HTERT RPE-1 (cell line): ENCODE results near the gene FNBP1.

Source experiments
- in situ Hi-C: fragments of 300-500 bp; cut with MboI; formaldehyde crosslinking; loops from 4 replicates; pipeline ENCODE4 v1.14.3; 2020; ENCODE audit warnings: low sequenced_read_pairs

Gene FNBP1

GRCh38 chr9:129865668-129866320 is 177.2 kb downstream of the FNBP1 start:
- in situ Hi-C loops, result no loop called here

GRCh38 chr9:129864991-129865647 is 177.9 kb downstream of the FNBP1 start:
- in situ Hi-C loops, result no loop called here

- in situ Hi-C loops, result no loop called here
These were observed 179.8 kb downstream of the FNBP1 start for GRCh38 chr9:129863059-129863690.

DNA sequence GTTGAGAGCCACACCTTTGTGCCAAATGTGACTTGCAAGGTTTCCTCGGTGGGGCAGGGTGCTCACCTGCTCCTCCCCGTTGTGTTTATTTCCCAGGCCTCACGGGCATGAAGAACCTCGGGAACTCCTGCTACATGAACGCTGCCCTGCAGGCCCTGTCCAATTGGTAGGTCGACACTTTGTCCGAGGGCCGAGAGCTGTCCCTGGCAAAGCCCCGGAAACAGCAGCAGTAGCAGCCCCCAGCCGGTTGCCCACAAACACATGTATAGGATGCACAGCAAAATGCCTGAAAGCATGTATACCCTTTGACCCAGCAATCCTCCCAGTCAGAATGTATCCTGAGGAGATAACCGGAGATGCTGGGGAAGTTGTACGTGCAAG is 181.6 kb downstream of the FNBP1 start:
- in situ Hi-C loops, result no loop called here

DNA sequence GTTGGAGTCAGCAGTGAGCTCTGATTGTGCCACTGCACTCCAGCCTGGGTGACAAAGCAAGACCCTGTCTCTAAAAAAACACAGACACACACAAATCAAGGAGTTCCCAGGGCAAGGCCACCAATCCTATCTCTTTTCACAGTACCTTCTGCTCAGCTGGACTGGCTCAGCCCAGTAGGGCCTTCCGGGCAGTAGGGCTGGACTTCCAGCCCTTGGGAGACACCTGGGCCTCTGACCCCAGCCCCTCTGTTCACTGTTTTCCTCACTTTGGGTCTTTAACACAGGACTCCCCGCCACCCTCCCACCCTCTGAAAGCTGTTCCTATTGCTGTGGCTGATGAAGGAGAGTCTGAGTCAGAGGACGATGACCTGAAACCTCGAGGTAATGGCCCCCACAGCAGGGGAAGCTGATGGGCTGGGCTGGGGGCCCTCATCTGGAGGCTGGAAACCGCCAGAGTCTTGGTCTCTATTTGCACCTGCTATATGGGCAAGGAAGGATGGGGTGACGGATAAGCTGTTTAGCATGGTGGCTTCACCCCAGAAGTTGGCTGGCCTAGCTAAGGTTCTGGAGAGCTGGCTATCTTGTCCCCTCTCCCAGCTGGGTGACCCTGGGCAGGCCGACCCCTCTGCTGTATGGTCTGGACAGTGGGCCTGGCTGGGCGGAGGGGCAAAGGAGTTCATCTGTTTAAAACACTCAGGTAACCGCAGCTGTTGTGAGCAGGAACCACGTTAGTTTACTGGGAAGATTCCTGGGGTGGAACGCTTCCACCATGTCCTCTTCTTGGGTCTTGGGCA is 182.1 kb downstream of the FNBP1 start:
- in situ Hi-C loops, result no loop called here

GRCh38 chr9:129858167-129858962 is 184.6 kb downstream of the FNBP1 start:
- in situ Hi-C loops, result no loop called here

DNA sequence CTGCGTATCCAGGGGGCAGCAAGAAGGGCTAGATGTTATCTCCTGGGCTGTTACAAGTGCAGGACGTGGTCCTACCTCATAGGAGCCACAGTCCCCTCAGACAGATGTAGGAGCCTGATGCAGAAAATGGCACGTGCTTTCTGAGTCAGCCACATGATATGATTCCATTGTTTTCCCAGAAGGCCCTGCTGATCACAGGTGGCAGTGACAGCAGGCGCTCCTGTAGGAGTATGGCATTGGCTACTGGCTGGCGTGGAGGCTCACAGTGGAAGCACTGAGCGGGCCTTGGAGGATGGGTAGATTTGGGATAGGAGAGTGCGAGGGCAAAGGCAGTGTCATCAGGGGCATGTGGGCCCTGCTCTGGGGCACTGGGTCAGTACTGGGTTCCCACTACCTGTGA is 185.8 kb downstream of the FNBP1 start:
- in situ Hi-C loops, result no loop called here

DNA sequence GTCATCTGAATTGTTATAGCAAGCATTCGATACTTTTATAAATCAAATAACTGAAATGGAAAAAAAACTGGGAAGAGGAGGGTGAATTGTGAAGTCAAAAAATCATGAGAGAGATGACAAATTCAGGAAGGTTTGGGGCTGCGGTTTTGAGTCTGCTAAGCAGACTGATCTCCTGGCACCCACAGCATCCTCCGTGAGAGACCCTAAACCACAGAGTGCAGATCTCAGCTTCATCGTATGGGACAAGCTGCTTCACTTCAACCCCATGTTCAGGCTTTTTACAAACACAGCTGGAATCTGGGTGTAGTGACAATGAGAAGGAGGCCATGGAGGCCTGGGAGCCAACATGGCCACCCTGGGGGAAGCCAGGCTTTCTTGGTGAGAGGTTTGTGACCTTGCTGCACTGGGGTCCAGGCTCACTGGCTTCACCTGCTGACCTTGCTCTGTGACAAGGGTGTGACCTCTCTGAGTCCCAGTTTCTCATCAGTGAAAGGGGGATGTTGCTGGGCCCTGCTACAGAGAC is 188.3 kb downstream of the FNBP1 start:
- in situ Hi-C loops, result no loop called here

- in situ Hi-C loops, result no loop called here
These were observed 189.4 kb downstream of the FNBP1 start for GRCh38 chr9:129853614-129854013.

DNA sequence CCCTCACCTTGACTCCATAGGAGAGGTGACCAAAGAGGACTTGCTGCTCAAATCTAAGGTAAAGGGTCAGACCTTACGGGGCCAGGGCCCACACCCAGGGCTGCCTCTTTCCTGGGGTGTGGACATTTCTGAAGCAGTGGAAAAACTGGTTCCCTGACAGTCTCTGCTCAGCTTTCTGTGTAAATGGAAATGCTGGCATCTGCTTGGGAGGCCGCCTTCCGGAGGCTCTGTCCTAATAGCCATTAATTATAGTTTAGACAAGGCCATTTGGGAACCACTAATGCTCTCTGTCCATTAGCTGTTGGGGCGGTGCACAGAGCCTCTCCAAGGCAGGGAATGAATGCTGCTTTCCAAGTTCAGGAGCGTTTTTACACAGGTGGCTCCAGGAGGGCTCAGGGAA is 190.4 kb downstream of the FNBP1 start:
- in situ Hi-C loops, result no loop called here

- in situ Hi-C loops, result no loop called here
These were observed 191.2 kb downstream of the FNBP1 start for GRCh38 chr9:129851821-129852220.

- in situ Hi-C loops, result no loop called here
These were observed 192.0 kb downstream of the FNBP1 start for GRCh38 chr9:129850821-129851550.

GRCh38 chr9:129849901-129850300 is 193.1 kb downstream of the FNBP1 start:
- in situ Hi-C loops, result no loop called here

GRCh38 chr9:129848712-129849441 is 194.1 kb downstream of the FNBP1 start:
- in situ Hi-C loops, result no loop called here

DNA sequence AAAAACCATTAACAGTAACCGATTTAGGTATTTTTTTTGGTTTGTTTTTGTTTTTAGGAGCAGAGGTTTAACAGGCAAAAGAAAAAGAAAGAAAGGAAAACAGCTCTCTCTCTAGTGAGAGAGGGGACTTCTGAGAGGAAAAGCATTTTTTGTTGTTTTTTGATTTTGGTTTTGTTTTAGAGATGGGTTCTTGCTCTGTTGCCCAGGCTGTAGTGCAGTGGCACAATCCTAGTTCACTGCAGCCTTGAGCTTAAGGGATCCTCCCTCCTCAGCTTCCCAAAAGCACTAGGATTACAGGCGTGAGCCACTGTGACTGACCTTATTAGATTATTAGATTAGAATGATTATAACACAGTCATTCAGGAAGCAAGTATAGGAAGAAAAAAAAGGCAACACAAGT is 197.6 kb downstream of the FNBP1 start:
- in situ Hi-C loops, result no loop called here

- in situ Hi-C loops, result no loop called here
These were observed 201.9 kb downstream of the FNBP1 start for GRCh38 chr9:129841071-129841470.

GRCh38 chr9:129840034-129840433 is 203.0 kb downstream of the FNBP1 start:
- in situ Hi-C loops, result no loop called here

DNA sequence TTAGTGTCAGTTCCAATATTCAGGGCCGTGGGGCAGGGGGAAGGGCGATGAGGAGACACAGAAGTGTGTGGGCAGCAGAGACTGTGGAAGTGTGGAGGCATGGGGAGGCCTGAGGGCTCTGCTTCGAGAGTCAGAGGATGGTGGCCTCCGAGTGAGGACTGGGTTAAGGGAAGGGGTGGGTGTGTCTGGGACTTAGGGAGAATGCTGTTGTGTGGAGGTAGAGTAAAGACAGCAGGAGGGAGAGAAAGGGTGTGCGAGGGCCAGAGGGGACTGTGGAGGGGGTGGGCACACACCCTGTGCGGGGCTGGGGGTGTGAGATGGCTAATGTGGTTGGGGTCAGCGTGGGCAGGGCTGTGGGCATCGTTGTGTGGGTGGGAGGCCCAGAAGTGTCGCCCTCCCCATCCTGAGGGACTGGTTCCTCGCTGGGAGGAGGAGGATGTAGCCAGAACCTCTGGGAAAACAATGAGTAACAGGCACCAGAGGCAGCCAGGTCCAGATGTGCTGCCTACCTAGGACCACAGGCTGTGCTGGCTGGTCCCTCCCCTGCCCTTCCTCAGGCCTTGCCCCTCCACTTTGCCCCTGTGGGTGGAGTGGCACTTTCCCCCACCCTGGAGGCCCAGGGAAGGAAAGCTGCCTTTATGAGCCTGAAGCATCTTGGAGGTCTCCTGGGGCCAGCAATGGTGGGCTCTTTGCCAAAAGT is 203.5 kb downstream of the FNBP1 start:
- in situ Hi-C loops, result no loop called here
